ENCODE measurements around the gene CHAD.
"Not testable (repeated sequence)": the region's sequence is repeated elsewhere in the genome, so short reads cannot be mapped to it uniquely, and the experiment has no call there.

The CHAD gene

DNA sequence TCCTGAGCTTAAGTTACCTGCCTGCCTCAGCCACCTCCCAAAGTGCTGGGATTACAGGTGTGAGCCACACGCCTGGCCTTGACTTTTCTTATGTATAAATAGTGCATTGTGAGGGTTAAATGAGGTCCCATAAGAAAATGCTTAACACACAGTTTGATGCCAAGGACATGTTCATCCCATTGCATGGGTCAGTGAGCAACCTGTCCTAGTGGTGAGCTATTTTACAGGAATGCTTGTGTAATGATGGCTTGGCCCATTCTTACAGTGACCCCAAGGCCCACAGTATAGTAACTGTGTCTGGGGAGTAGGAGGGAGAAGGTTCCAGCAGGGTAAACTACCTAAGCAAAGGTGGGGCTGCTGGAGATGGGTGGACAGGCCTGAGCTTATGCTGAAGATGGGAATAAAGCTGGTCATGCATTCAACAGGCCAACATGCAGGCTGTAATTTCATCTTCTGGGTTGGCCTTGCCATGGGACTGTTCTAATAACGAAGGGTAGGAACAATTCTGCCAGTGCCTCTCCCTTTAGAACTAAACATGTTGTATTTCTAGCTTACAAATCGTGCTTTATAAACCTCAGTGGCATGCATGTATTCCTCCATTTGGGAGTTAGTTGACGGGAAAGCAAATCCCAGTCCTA is 36.4 kb downstream of the CHAD start:
- DNase-seq (ENCODE audit: insufficient read length, low spot score) (no peak), FAIRE-seq (peak; percentile 76)

DNA sequence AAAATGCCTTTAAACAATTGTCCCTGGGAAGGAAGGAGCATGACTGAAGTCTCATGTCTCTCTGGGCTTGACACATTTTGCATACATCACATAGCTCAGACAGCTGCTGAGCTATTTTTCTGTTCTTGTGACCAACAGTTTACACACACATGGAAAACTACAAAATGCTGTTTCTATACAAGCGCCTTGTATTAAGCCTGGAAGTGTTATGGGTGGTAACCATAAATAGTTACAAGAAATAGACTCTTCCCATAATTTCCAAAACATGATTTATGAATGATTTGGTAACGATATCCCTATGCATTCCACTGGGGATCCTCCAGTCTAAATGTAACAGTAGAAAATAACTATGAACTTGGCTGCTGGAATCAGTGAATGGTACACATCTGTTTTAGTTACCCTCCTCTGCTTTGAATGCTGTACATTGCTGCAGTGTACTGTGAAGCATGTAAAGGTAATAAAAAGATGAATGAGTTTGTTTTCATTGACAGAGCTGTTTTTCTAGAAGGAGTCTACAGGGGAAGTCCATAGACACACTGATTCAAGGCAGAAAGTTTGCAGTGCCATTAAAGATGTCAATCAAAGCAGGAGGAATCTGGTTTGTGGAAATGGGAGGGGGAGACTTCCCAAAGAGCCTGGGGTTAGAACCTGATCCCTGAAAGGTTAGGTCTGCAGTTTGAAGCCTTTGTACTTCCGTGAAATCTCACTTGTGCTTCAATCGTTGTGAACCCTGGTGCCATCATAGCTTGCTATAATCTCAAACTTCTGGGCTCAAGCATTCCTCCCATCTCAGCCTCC is 37.7 kb downstream of the CHAD start:
- DNase-seq (ENCODE audit: insufficient read length, low spot score) (peak; percentile 50), FAIRE-seq (peak; percentile 13)

DNA sequence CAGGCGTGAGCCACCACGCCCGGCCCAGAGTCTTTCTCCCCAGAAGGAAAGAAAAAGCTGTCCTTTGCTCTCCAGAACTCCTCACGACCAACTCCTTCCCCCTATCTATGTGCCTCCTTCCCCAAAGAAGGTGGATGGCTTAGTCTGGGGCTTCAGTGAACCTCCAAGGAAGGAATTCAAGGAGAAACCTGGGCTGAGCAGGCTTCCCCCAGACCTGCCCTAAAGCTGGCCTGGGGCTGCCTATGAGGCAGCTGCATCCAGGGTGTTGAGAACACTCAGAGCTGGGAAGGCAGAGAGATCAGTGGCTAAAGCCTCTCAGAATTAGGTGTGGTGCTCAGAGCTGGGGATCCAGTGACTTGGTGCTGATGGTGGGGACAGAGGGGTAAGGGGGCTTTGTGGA is 38.9 kb downstream of the CHAD start:
- no peak for FAIRE-seq
- DNase-seq (ENCODE audit: insufficient read length, low spot score), result no peak

DNA sequence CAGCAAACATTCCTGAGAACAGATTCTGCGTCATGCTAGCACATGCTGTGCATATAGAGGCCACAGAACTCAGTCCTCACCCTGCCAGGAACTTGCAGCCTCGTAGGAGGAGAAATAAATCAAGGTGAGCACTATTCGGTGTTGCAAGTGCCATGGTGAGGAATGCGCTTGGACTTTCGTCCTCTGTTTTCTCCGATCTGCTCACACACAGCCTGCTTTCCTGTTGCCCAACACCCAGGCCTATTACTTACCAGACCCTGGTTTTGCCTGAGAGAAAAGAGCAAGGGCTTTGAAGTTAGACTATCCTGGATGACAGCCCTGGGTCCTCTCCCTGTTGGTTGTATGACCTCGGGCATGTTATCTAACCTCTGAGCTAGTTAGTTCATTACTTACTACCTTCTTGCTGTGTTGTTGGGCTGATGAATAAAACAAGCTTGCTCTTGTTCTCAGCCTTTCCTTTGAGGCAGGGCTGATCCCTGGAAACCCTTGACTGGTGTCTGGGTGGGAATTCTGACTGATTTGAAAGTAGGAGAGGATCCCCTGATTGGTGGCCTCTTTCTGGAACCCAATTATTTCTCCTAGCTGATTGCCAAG is 39.8 kb downstream of the CHAD start:
- DNase-seq (ENCODE audit: insufficient read length, low spot score), result no peak
- no peak for FAIRE-seq

DNA sequence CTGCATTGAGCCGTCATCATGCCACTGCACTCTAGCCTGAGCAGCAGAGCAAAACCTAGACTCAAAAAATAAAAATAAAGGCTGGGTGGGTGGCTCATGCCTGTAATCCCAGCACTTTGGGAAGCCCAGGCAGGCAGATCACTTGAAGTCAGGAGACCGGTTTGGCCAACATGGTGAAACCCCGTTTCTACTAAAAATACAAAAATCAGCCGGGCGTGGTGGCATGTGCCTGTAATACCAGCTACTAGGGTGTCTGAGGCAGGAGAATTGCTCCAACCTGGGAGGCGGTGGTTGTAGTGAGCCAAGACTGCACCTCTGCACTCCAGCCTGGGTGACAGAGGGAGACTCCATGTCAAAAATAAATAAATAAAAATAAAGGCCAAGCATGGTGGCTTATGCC is 40.6 kb downstream of the CHAD start:
- DNase-seq (ENCODE audit: insufficient read length, low spot score); FAIRE-seq: not testable (repeated sequence)

DNA sequence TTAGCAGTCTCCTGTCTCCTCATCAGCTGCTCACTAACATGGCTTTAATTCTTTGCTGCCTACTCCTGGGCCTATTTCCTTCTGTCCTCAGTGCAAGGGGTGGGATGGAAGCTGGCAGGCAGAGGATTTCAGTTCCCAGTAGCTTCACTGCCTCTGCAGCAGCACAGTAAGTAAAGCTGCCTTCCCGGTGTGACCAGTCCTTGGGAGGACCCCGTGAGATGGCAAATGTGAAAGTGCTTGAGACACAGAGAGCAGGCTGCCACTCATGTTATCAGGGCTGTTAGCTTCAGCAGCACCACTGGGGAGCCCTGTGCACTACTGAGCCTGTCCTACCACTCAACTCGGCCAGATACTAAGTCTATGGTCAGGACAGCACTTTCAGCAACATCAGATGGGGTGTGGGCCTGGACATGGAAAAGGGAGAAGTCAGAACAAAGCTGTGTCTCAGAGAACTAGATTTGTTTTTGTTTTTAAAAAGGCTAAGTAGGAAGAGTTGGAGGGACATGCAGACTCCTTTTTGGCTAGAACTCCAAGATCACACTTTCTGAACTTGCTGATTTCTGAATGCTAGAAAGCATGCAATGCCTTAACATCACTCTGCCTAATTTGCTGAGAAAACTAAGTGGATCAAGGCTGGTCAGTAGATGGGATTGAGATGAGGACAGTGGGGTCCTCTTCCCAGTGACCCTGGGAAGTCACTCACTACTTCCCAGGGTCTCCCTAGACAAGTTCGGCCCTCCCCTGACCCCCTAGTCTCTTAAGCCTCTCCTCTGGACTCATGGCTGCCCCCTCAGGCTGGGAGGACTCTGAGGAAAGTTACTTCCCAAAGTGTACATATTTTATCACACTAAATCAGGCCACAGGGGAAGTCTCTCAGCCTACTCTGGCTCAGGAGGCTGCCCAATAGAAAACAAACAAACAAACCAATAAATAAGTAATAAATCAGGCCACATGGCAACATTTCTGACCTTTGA is 41.6 kb downstream of the CHAD start:
- DNase-seq (ENCODE audit: insufficient read length, low spot score) (peak; percentile 65), FAIRE-seq (peak; percentile 83)

DNA sequence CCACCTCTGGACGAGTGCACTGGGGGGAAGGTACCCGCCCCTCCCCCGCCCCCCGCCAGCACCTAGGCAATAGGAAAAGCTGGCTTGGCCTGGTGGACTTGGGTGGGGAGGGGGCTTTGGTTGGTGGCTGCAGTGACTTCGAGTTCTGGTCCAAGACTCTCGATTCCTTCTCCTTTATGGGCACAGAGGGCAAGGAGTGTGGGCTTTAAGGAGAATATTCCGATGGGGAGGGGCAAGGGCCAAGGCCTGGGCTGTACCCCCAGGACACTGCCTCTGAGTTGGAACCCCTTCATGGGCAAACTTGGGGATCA is 42.3 kb downstream of the CHAD start:
- FAIRE-seq (no peak), DNase-seq (ENCODE audit: insufficient read length, low spot score) (no peak)

DNA sequence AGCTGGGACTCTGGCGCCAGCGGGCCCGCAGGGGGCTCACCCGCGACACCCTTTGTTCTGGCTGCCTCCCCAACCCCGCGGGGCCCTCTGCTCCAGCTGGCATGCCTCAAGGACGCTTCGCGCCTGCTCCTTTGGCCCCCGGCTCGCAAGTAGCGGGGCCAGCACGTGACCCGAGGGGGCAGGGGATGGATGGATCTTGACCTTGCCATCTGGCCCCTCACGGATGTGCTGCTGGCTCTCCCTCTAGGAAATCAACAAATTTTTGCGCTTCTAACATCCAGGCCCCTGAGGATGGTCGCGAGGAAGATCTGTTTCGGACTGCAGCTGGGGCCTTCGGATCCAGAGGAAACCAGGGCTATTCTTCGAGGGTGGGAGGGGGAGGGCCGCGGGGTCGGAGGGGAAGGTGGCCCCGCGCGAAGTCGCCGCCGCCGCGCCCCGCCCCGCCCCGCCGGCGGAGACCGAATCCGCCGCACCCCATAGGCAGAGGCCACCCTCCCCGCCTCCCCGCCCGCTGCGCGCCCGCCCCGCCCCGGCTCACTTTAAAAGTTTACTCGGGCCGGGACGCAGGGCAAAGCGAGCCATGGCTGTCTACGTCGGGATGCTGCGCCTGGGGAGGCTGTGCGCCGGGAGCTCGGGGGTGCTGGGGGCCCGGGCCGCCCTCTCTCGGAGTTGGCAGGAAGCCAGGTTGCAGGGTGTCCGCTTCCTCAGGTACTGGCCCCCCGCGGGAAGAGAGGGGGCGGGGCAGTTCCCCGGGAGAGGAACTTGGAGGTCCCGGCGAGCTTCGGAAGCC is 42.8 kb downstream of the CHAD start, which contains the start of gene ACSF2:
Gene ACSF2, plus strand, starts transcription at position 537 of the 790 bp plus-strand sequence. Its CDS starts 44 bp downstream, at position 581.
- peak; percentile 64 for FAIRE-seq
- peak; percentile 88 for DNase-seq (ENCODE audit: insufficient read length, low spot score)

DNA sequence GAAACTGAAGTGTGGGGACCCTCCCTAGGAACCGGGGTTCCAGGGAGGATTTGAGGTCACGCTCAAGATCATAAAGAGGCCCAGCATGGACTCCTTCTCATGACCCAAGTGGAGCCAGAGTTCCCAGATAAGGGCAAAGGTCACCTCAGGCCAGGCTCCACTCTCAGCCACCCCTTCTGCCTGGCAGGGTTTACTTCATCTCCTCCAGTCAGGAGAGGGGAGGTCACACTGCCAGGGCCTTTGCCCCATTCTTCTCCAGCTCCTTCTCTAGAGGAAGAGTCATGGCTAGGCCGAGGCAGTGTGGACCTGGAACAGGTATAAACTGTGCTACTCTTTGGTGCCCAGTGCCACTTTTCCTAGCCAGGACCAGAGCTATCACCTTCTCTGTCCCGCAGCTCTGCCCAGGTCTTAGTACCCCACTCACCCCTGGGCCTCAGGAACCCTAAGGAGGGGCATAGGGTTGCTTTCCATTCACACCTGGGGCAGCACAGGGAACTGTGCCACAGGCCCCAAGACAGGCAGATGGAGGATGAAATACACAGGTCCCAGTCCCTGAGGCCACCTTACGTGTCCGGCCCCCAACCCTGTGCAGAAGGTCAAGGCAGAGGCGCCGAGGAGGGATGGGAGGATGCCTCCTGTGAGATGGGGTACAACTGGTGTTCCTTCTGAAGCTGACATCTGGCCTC is 43.5 kb downstream of the CHAD start:
- FAIRE-seq, result peak; percentile 33
- DNase-seq (ENCODE audit: insufficient read length, low spot score), result no peak

DNA sequence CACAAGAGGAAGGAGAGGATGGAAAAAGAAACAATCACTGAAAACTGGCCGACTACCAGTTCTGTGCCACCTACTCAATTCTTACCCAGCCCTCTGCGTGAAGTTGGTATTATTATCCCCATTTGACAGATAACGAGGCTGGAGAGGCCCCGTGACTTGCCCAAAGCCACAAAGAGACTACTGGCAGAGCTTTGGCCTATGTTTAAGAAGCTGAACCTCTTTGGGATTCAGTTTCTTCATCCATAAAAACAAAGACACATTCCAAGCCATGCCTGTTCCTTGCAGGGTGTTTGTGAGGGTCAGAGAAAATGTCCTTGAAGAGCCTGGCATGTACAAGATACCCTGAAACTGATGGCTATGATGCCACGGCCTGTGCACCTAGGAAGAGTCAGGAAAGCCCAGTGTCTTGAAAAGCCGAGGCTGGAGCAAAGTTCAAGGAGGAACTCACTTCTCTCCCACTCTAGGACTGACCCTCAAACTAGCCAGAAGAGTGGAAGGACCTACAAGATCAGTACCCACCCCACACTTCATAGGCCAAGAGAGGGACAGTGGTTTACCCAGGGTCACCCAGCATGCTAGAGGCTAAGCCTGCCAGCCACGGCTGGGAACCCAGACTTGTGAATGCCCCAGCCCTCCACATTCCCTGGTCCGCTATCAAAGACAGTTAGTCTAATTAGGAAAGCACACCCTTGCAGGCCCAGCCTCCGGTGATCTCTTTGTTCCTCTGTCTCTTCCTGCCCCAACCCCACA is 44.3 kb downstream of the CHAD start:
- FAIRE-seq (no peak), DNase-seq (ENCODE audit: insufficient read length, low spot score) (no peak)

DNA sequence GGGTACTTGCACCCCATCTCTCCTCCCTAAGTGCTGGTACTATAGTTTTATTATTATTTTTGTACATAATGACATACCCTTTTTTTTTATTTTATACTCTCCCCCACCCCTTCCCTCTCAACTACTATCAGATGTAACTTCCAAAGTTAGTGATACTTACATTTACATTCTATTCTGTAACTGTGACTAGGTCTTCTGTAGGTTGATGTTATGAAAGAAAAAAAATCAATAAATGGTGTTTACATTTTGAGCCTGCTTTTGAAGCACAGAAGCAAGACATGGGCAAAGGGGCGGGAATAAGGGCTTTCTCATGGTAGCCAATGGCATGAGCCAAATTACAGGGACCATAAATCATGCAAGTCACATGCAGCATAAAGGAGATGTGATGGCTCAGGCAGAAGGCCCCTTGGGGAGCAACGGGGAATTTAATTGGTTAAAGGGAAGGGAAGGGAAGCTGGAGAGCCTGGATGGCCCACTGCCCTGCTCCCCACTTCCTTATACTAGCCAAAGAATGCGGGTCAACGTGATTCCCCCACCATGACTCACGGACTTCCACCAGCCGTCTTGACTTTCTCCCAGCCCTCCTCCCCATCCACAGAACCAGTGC is 45.0 kb downstream of the CHAD start:
- FAIRE-seq, result peak; percentile 69
- DNase-seq (ENCODE audit: insufficient read length, low spot score), result peak; percentile 97

DNA sequence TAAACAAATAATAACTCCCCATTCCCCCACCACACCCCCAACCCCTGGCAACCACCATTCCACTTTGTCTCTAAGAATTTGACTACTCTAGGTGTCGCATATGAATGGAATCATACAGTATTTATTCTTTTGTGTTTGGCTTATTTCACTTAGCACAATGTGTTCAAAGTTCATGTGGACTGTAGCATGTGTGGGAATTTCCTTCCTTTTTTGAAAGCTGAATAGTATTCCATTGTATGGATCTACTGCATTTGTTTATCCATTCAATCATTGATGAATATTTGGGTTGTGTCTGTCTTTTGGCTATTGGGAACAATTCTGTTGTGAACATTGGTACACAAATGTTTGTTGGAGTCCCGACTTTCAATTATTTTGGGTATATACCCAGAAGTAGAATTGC is 45.9 kb downstream of the CHAD start:
- FAIRE-seq (no peak), DNase-seq (ENCODE audit: insufficient read length, low spot score) (no peak)

DNA sequence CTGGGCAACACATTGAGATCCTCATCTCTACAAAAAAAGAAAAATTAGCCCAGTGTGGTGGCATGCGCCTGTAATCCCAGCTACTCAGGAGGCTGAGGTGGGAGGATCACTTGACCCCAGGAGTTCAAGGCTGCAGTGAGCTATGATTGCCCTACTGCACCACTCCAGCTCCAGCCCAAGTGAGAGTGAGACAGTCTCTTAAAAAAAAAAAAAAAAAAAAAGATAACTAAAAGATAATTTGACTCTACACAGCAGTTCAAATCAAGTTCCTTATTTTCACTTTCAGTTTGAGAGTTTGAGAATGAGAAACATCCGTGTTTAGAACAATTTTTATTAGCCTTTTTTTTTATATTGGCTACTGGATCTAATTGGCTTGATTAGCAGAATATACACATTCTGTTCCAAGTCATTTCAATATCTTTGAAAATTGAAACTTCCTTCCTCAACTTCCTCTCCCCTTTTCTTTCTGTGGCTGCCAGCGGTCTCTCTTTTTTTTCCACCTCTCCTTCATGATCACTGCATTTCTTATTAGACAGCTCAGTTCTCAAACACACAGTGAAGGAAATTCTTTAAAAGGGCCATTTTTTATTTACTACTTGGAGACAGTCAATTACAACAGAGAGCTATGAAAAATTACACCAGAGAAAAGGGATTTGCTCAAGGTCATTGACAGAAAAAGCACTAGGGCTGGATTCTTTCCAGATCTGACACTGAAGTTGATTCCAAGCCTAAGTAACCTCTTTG is 47.2 kb downstream of the CHAD start:
- no peak for DNase-seq (ENCODE audit: insufficient read length, low spot score)
- no peak for FAIRE-seq

DNA sequence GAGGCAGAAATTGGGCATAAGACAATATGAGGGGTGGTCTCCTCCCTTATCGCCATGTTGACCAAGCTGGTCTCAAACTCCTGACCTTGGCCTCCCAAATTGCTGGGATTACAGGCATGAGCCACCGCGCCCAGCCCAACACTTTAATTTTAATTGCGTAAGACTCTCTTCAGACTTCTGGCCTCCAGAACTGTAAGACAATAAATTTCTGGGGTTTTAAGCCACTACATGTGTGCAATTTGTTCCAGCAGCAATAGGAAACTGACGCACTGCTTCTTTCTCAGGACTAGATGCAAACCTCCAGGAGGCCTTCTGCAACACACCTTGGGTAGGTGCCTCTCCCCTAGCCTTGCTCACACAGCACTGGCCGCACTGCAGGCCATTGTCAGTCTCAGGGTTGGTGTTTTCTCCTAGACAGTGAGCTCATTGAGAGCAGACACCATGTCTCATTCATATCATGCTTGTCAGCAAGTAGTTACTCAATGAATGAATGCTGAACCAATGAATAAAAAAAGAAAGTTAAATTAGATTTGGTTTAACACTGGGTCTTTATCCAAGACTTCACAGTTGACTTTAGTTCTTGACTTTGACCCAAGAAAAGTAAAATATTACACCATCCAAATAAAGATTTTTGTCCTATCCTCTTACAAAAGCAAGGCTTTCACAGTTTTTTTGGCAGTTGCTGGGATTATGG is 48.1 kb downstream of the CHAD start:
- DNase-seq (ENCODE audit: insufficient read length, low spot score) (no peak), FAIRE-seq (no peak)

DNA sequence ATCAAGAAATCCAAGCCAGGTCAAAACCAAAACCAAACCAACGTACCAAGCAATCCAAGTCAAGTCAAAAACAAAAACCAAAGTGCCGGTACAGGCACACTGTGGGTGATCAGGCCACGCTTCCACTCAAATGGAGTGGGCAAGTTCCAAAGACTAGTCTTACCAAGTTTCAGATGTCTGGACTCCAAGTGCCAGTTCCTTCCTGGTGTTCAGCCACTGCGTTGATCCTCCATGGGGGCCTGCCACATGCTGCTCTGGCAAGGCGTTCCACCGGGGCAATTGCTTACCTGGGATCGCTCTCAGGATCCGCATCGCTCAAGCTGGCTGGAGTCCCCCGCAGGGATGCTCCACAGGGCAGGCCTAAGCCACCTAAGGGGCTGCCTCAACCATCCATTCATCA is 49.1 kb downstream of the CHAD start:
- not testable (repeated sequence) for FAIRE-seq; DNase-seq (ENCODE audit: insufficient read length, low spot score)

DNA sequence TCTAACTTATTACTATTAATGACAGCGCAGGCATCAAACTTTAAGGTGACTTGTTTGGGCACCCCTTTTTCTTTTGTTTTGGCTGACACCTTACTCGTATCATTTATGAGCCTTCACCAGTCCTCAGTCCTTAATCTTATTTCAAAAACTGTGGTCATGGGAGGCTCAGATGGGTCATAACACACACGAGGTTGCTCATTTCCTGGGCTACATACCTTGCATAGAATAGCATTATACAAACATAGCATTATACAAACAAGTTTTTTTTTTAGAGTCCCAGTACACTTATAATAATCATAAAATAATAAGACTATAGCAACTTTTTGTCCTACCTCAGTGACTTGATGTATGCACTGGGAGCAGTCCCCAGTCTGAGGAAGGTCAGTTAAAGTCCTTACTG is 53.9 kb downstream of the CHAD start:
- DNase-seq (ENCODE audit: insufficient read length, low spot score), result no peak
- no peak for FAIRE-seq

All from HTR-8/SVneo (cell line).